ENCODE results near the gene DIDO1.

The DIDO1 gene

DNA sequence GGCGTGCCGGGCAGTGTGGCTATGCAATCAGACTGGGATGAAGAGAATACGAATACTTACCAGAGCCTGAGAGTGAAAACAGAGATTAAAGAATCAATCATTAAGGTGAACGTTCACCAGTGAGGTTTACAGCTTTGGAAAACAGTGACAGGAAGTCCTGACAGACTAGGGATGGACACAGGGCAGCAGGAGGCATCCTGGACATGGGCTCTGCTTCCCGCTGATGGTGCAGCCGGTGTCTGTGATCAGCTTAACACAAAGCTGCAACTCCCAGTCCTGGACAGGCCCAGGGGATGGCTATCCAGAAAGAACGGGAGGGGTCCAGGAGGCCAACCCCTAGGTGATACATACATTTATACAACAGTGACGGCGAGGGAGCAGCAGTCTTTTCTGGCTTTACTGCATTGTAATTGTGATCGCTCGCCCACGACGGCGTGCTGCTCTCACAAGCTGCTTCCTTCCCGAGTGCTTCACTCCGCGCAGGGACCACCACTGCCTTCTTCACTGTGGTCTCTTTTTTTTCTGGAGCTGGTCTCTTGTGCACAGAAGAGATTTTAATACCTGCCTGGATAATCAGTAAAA is 20.7 kb downstream of the DIDO1 start:
- Histone ChIP-seq H3K56ac (ENCODE audit: low read length) (no peak overlapping the region), H2AK5ac (ENCODE audit: low read length) (no peak overlapping the region), H3K4me3 (ENCODE audit: low read length) (no peak overlapping the region), H4K8ac (ENCODE audit: low read depth, low read length) (no peak overlapping the region), H3K4me1 (ENCODE audit: control insufficient read depth, low read depth, low read length) (no peaks in the 10 kb centered on the region), H3K23ac (ENCODE audit: low read length) (no peak overlapping the region), H3K27me3 (ENCODE audit: insufficient read depth, low read length, poor library complexity) (no peaks in the 10 kb centered on the region), H3K79me2 (ENCODE audit: control insufficient read depth, insufficient read depth, low read length) (peaks cover 19% of the 10 kb centered on the region), H2BK120ac (ENCODE audit: low read depth, low read length) (no peak overlapping the region), H3K36me3 (ENCODE audit: control insufficient read depth, insufficient read depth, low read length) (peaks cover 30% of the 10 kb centered on the region), H3K18ac (ENCODE audit: low read length) (no peak overlapping the region), H3K4ac (ENCODE audit: low read depth, low read length) (no peak overlapping the region), H3K79me1 (ENCODE audit: low read length) (peaks cover 19% of the 10 kb centered on the region), H3K4me2 (ENCODE audit: low read length) (no peak overlapping the region), H4K5ac (ENCODE audit: low read length) (no peak overlapping the region), H3K27ac (ENCODE audit: low read depth, low read length) (no peak overlapping the region), H2BK15ac (replicated peaks; ENCODE audit: low read depth) (no peak overlapping the region), H3K9ac (ENCODE audit: low read length) (no peak overlapping the region), H2BK5ac (ENCODE audit: low read length) (no peak overlapping the region)
- WGBS (ENCODE audit: extremely low coverage, insufficient coverage, low lambda C conversion rate), result no CpG with 5 or more reads among the region's 17 CpGs
- DNase-seq, result no peak

DNA sequence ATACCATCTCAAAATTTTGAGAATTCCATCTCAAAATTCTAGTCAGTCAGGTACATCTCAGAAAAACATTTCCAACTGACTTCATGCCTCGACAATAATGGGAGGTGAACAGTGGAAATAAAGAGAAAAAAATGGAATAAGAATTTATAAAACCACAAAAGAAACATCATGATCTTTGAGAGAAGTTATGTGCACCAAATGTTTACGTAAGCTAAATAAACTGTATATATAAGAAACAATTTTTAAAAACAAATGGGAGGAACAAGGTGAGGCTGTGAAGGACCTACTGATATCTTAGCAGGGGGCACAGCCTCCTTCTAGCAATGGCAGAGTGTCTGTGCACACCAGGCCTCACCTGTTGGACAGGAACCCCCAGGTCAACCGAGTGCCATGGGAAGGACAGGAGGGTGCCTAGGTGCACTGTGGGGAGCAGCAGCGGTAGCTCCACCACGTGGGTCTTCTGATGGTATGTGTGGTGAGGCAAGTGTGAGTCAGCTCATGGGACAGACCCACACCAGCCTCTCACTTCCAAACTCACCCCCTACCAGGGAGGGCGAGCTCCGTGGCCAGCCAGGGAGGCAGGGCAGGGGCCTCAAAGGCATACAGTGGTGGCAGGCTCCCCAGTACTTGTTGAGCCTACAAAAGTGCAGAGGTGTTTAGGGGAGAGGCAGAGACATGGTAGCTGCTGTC is 23.2 kb downstream of the DIDO1 start:
- Histone ChIP-seq H3K79me2 (ENCODE audit: control insufficient read depth, insufficient read depth, low read length) (peaks cover 2% of the 10 kb centered on the region), H2BK15ac (replicated peaks; ENCODE audit: low read depth) (no peak overlapping the region), H4K5ac (ENCODE audit: low read length) (no peak overlapping the region), H2BK5ac (ENCODE audit: low read length) (no peak overlapping the region), H3K4ac (ENCODE audit: low read depth, low read length) (no peak overlapping the region), H3K79me1 (ENCODE audit: low read length) (peaks cover 15% of the 10 kb centered on the region), H3K4me2 (ENCODE audit: low read length) (no peak overlapping the region), H3K4me1 (ENCODE audit: control insufficient read depth, low read depth, low read length) (peaks cover 15% of the 10 kb centered on the region), H3K56ac (ENCODE audit: low read length) (no peak overlapping the region), H3K9ac (ENCODE audit: low read length) (no peak overlapping the region), H2BK120ac (ENCODE audit: low read depth, low read length) (no peak overlapping the region), H3K27me3 (ENCODE audit: insufficient read depth, low read length, poor library complexity) (no peaks in the 10 kb centered on the region), H2AK5ac (ENCODE audit: low read length) (no peak overlapping the region), H3K4me3 (ENCODE audit: low read length) (no peak overlapping the region), H4K8ac (ENCODE audit: low read depth, low read length) (no peak overlapping the region), H3K23ac (ENCODE audit: low read length) (no peak overlapping the region), H3K36me3 (ENCODE audit: control insufficient read depth, insufficient read depth, low read length) (peaks cover 21% of the 10 kb centered on the region), H3K18ac (ENCODE audit: low read length) (no peak overlapping the region), H3K27ac (ENCODE audit: low read depth, low read length) (no peak overlapping the region)
- DNase-seq, result no peak
- WGBS (ENCODE audit: extremely low coverage, insufficient coverage, low lambda C conversion rate), result no CpG with 5 or more reads among the region's 7 CpGs

DNA sequence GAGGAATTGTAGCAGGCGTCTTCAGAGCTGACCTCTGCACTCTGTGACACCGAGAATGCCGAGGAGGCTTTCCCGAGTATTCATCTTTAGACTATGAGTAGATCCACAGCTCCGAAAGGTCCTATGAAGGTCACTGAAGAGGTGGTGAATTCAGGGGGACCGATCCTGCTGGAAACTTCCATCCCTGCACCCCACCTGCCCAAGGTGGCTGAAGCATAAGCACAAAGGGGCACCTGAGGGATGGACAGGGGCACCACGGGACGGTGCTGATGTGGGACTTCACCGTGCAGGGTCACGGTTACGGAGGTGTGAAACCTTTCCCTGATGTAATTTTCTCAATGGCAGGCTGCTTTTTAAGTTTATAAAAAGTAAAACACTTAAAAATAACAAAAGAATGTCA is 24.4 kb downstream of the DIDO1 start:
- H3K18ac ChIP-seq (ENCODE audit: low read length), result no peak overlapping the region
- H4K5ac ChIP-seq (ENCODE audit: low read length), result no peak overlapping the region
- H3K4me1 ChIP-seq (ENCODE audit: control insufficient read depth, low read depth, low read length), result peaks cover 15% of the 10 kb centered on the region
- DNase-seq, result no peak
- no peak overlapping the region for H3K4ac ChIP-seq (ENCODE audit: low read depth, low read length)
- peaks cover 18% of the 10 kb centered on the region for H3K36me3 ChIP-seq (ENCODE audit: control insufficient read depth, insufficient read depth, low read length)
- H3K56ac ChIP-seq (ENCODE audit: low read length), result no peak overlapping the region
- H3K27ac ChIP-seq (ENCODE audit: low read depth, low read length), result no peak overlapping the region
- no peak overlapping the region for H3K4me3 ChIP-seq (ENCODE audit: low read length)
- peaks cover 9% of the 10 kb centered on the region for H3K79me1 ChIP-seq (ENCODE audit: low read length)
- H2BK120ac ChIP-seq (ENCODE audit: low read depth, low read length), result no peak overlapping the region
- no peak overlapping the region for H3K9ac ChIP-seq (ENCODE audit: low read length)
- no peak overlapping the region for H4K8ac ChIP-seq (ENCODE audit: low read depth, low read length)
- H2BK15ac ChIP-seq (replicated peaks; ENCODE audit: low read depth), result no peak overlapping the region
- H3K23ac ChIP-seq (ENCODE audit: low read length), result no peak overlapping the region
- no peaks in the 10 kb centered on the region for H3K79me2 ChIP-seq (ENCODE audit: control insufficient read depth, insufficient read depth, low read length)
- H3K27me3 ChIP-seq (ENCODE audit: insufficient read depth, low read length, poor library complexity), result no peaks in the 10 kb centered on the region
- no peak overlapping the region for H2AK5ac ChIP-seq (ENCODE audit: low read length)
- H2BK5ac ChIP-seq (ENCODE audit: low read length), result no peak overlapping the region
- no CpG with 5 or more reads among the region's 11 CpGs for WGBS (ENCODE audit: extremely low coverage, insufficient coverage, low lambda C conversion rate)
- H3K4me2 ChIP-seq (ENCODE audit: low read length), result no peak overlapping the region

DNA sequence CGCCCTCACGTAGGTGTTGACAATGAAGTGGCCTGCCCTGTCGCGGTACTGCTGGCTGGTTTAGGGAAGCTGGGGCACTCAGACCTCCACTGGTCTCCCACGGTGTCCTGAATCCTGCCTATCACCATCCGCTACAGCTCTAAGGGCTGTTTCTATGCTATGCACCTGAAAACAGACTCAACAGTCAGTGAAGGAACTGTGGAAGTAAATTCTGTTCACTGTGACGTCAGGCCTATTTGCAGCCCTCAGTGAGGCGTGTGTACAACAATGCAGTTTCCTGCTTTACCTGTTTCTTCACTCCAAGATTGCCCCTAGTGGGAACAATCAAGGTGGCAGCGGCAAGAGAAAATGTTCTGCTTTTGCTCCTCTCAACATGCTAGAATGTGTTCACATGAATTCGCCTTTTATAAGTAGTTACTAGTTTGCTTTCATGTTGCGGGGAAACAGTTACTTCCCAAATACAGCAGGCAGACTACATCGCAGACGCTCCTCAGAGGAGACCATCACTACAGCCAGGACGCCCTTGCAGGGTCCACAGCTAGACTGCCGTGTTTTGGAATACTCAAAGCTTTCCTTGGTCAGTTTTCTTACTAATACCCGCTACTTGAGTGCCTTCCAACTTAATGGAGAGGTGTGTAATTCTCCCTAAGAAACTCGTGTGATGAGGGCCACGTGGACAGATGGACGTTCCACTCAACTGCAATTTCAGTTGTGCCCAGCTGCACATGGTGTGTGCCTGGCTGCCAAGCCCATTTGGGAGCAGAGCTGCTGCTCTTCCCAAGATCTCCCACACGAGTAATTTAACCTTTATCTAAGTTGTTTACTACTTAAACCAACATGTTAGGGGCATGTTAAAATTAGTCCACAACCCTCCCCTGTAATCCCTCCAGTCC is 25.4 kb downstream of the DIDO1 start:
- DNase-seq, result peak; percentile 73
- Histone ChIP-seq H3K18ac (ENCODE audit: low read length) (no peak overlapping the region), H3K4me2 (ENCODE audit: low read length) (no peak overlapping the region), H4K5ac (ENCODE audit: low read length) (no peak overlapping the region), H3K9ac (ENCODE audit: low read length) (no peak overlapping the region), H3K4me1 (ENCODE audit: control insufficient read depth, low read depth, low read length) (peaks cover 15% of the 10 kb centered on the region), H2BK5ac (ENCODE audit: low read length) (no peak overlapping the region), H2BK15ac (replicated peaks; ENCODE audit: low read depth) (no peak overlapping the region), H4K8ac (ENCODE audit: low read depth, low read length) (no peak overlapping the region), H3K79me1 (ENCODE audit: low read length) (peaks cover 9% of the 10 kb centered on the region), H2AK5ac (ENCODE audit: low read length) (no peak overlapping the region), H3K23ac (ENCODE audit: low read length) (no peak overlapping the region), H3K36me3 (ENCODE audit: control insufficient read depth, insufficient read depth, low read length) (peaks cover 15% of the 10 kb centered on the region), H3K27me3 (ENCODE audit: insufficient read depth, low read length, poor library complexity) (no peaks in the 10 kb centered on the region), H3K56ac (ENCODE audit: low read length) (no peak overlapping the region), H3K27ac (ENCODE audit: low read depth, low read length) (no peak overlapping the region), H2BK120ac (ENCODE audit: low read depth, low read length) (no peak overlapping the region), H3K4ac (ENCODE audit: low read depth, low read length) (no peak overlapping the region), H3K4me3 (ENCODE audit: low read length) (no peak overlapping the region), H3K79me2 (ENCODE audit: control insufficient read depth, insufficient read depth, low read length) (no peaks in the 10 kb centered on the region)
- no CpG with 5 or more reads among the region's 20 CpGs for WGBS (ENCODE audit: extremely low coverage, insufficient coverage, low lambda C conversion rate)

DNA sequence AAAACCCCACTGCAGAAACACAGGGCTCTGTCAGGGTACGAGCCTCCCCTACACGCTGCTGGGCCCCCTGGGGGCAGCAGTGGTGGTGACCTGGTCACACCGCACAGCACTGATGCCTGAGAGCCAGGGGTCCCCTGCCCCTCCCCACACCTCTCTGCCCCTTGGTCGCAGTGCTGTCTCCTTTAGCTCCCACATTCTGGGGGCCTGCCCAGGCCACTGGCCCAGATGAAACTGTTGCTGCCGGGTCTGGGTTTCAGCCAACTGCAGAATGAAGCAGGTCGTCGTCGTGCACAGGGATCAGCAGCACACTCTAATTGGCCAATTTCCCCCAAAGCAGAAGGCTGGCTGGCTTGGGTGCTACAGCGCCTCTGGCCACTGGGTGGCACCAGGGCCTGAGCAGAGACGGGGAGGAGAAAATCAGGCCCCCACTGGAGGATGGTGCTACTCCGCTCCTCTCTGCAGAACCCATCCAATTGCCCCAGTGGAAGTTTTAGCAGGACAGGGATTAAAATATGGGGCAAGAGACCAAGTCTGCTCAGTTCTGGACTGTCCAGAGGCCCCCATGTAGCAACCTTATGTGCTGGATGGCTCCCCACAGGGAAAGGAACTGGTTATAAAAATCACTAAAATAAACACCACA is 26.1 kb downstream of the DIDO1 start:
- peak; percentile 88 for DNase-seq
- Histone ChIP-seq H3K79me1 (ENCODE audit: low read length) (peaks cover 9% of the 10 kb centered on the region), H2AK5ac (ENCODE audit: low read length) (no peak overlapping the region), H3K36me3 (ENCODE audit: control insufficient read depth, insufficient read depth, low read length) (peaks cover 8% of the 10 kb centered on the region), H2BK5ac (ENCODE audit: low read length) (no peak overlapping the region), H4K5ac (ENCODE audit: low read length) (no peak overlapping the region), H3K18ac (ENCODE audit: low read length) (peak overlapping the region; percentile 0), H2BK15ac (replicated peaks; ENCODE audit: low read depth) (no peak overlapping the region), H3K79me2 (ENCODE audit: control insufficient read depth, insufficient read depth, low read length) (no peaks in the 10 kb centered on the region), H3K27me3 (ENCODE audit: insufficient read depth, low read length, poor library complexity) (no peaks in the 10 kb centered on the region), H4K8ac (ENCODE audit: low read depth, low read length) (no peak overlapping the region), H3K56ac (ENCODE audit: low read length) (peak overlapping the region; percentile 61), H3K23ac (ENCODE audit: low read length) (no peak overlapping the region), H3K27ac (ENCODE audit: low read depth, low read length) (peak overlapping the region; percentile 46), H3K4me2 (ENCODE audit: low read length) (no peak overlapping the region), H3K4me3 (ENCODE audit: low read length) (no peak overlapping the region), H3K9ac (ENCODE audit: low read length) (peak overlapping the region; percentile 37), H3K4me1 (ENCODE audit: control insufficient read depth, low read depth, low read length) (peaks cover 15% of the 10 kb centered on the region), H2BK120ac (ENCODE audit: low read depth, low read length) (no peak overlapping the region), H3K4ac (ENCODE audit: low read depth, low read length) (no peak overlapping the region)
- no CpG with 5 or more reads among the region's 11 CpGs for WGBS (ENCODE audit: extremely low coverage, insufficient coverage, low lambda C conversion rate)
